HepG2 (cell line): ENCODE measurements around the gene DNAJA2. TPM values are rescaled to one million over a fixed set of nuclear protein-coding genes. Genes with fewer than 3 reads are reported as not detected.

Experiments
- DNMT3B ChIP-seq: conservative IDR thresholded peaks from 2 replicates; pipeline ENCODE4 v1.6.1; 2016; ENCODE audit warnings: missing biosample characterization, control low read depth
- DR1 ChIP-seq: sonication (generic); formaldehyde crosslinking; IDR thresholded peaks from 2 replicates; pipeline ENCODE4 v1.8.0; 2021; ENCODE audit warnings: mild to moderate bottlenecking, missing genetic modification reagents, inconsistent platforms
- FOXC1 ChIP-seq: sonication (generic); formaldehyde crosslinking; IDR thresholded peaks from 2 replicates; pipeline ENCODE4 v1.8.0; 2022; ENCODE audit warnings: mild to moderate bottlenecking, missing genetic modification reagents, borderline replicate concordance
- GATAD2A ChIP-seq: IDR thresholded peaks from 2 replicates; pipeline ENCODE4 v1.6.1; 2016
- HOMEZ ChIP-seq: IDR thresholded peaks from 2 replicates; pipeline ENCODE4 v1.6.1; 2016; ENCODE audit warnings: low read depth
- MIXL1 ChIP-seq: IDR thresholded peaks from 2 replicates; pipeline ENCODE4 v1.6.1; 2016
- MTA3 ChIP-seq: sonication (generic); formaldehyde crosslinking; IDR thresholded peaks from 2 replicates; pipeline ENCODE4 v1.4.0; 2020; ENCODE audit warnings: missing genetic modification reagents
- NR3C1 ChIP-seq: sonication (generic); formaldehyde crosslinking; IDR thresholded peaks from 2 replicates; pipeline ENCODE4 v1.4.0; 2020; ENCODE audit warnings: missing genetic modification reagents
- PHF8 ChIP-seq: sonication (generic); formaldehyde crosslinking; IDR thresholded peaks from 2 replicates; pipeline ENCODE4 v1.5.0; 2020; ENCODE audit warnings: missing genetic modification reagents
- POLR2AphosphoS2 ChIP-seq: IDR thresholded peaks from 2 replicates; pipeline ENCODE4 v1.6.1; 2011; ENCODE audit warnings: low read depth, low read length, improper control_type of control experiment
- RARA ChIP-seq: IDR thresholded peaks from 2 replicates; pipeline ENCODE4 v1.6.1; 2016; ENCODE audit warnings: missing genetic modification reagents, missing compliant biosample characterization
- RXRB ChIP-seq: IDR thresholded peaks from 2 replicates; pipeline ENCODE4 v1.6.1; 2016; ENCODE audit warnings: borderline replicate concordance, missing genetic modification reagents, missing compliant biosample characterization
- SMAD9 ChIP-seq: sonication (generic); formaldehyde crosslinking; IDR thresholded peaks from 2 replicates; pipeline ENCODE4 v1.5.1; 2020; ENCODE audit warnings: mild to moderate bottlenecking, missing genetic modification reagents
- SMC3 ChIP-seq: IDR thresholded peaks from 2 replicates; pipeline ENCODE4 v1.6.1; 2011; ENCODE audit warnings: low read length, improper control_type of control experiment
- SMYD3 ChIP-seq: sonication (generic); formaldehyde crosslinking; IDR thresholded peaks from 2 replicates; pipeline ENCODE4 v1.8.1; 2023; ENCODE audit warnings: mild to moderate bottlenecking, missing genetic modification reagents
- SRSF9 ChIP-seq: fragments of 200-400 bp; formaldehyde crosslinking; IDR thresholded peaks from 2 replicates; pipeline ENCODE4 v1.6.1; 2018; ENCODE audit warnings: borderline replicate concordance, mild to moderate bottlenecking, low read depth, low read length; ENCODE audit not compliant: insufficient read depth, poor library complexity, severe bottlenecking
- ZNF30 ChIP-seq: sonication (generic); formaldehyde crosslinking; IDR thresholded peaks from 2 replicates; pipeline ENCODE4 v1.5.0; 2020; ENCODE audit warnings: mild to moderate bottlenecking, missing genetic modification reagents
- ZNF335 ChIP-seq: sonication (generic); formaldehyde crosslinking; IDR thresholded peaks from 2 replicates; pipeline ENCODE4 v1.4.0; 2020; ENCODE audit warnings: missing genetic modification reagents
- ZNF34 ChIP-seq: sonication (generic); formaldehyde crosslinking; IDR thresholded peaks from 2 replicates; pipeline ENCODE4 v1.4.0; 2020; ENCODE audit warnings: mild to moderate bottlenecking, missing genetic modification reagents, borderline replicate concordance
- ZNF441 ChIP-seq: sonication (generic); formaldehyde crosslinking; IDR thresholded peaks from 2 replicates; pipeline ENCODE4 v1.7.0; 2021; ENCODE audit warnings: missing genetic modification reagents, borderline replicate concordance
- ZNF746 ChIP-seq: sonication (generic); formaldehyde crosslinking; IDR thresholded peaks from 2 replicates; pipeline ENCODE4 v1.8.0; 2022; ENCODE audit warnings: mild to moderate bottlenecking, missing genetic modification reagents
- ZNF773 ChIP-seq: sonication (generic); formaldehyde crosslinking; IDR thresholded peaks from 2 replicates; pipeline ENCODE4 v1.4.0; 2020; ENCODE audit warnings: missing genetic modification reagents, borderline replicate concordance
- ZNF792 ChIP-seq: IDR thresholded peaks from 2 replicates; pipeline ENCODE4 v1.6.1; 2016
- ZNF883 ChIP-seq: sonication (generic); formaldehyde crosslinking; IDR thresholded peaks from 2 replicates; pipeline ENCODE4 v1.5.1; 2020; ENCODE audit warnings: mild to moderate bottlenecking, missing genetic modification reagents; ENCODE audit errors: not compliant biosample characterization
- polyA plus RNA-seq, 8 experiments: library from polyadenylated mRNA; depleted of rRNA in 3 of 8; stranded (reverse) in 7 of 8; unstranded in 1 of 8; fragments of >200 nt; fragmentation: Illumina TruSeq in 4 of 8; extraction: Trizol in 4 of 8; gene quantifications; 2 replicates each; pipeline versions ENCODE4 v1.2.1 to v1.2.3, GENCODE V29; 2011 to 2016; ENCODE audit warnings: low read depth in 4 of 8, missing spikeins in 1 of 8, mixed read lengths in 1 of 8; ENCODE audit not compliant: insufficient read depth in 1 of 8
- total RNA-seq, 5 experiments: library from RNA; depleted of rRNA; stranded (reverse); fragments of >200 nt; fragmentation: Illumina TruSeq; extraction: Trizol; gene quantifications; 2 replicates each; pipeline ENCODE4 v1.2.3, GENCODE V29; 2016; ENCODE audit warnings: low read depth in 1 of 5
- TF ChIP-seq, protein P1 (sequence below): sonication (generic); formaldehyde crosslinking; IDR thresholded peaks from 2 replicates; pipeline ENCODE4 v1.5.0; 2020; ENCODE audit warnings: mild to moderate bottlenecking, missing genetic modification reagents, borderline replicate concordance
- TF ChIP-seq, protein P2 (sequence below): sonication (generic); formaldehyde crosslinking; IDR thresholded peaks from 2 replicates; pipeline ENCODE4 v1.4.0; 2020; ENCODE audit warnings: missing genetic modification reagents, borderline replicate concordance

Gene DNAJA2
- total and polyA plus RNA-seq, 2 of the 13 experiments (the other 11 are each of a cell fraction or from before 2014, with no cell fraction given), result 25.4 to 176 TPM

GRCh38 chr16:46948548-46949166 lies 24.8 kb downstream of the DNAJA2 start (continued):
- TF ChIP-seq PHF8, result no peak; the same call in 1 of the 2 replicates
- TF ChIP-seq ZNF773, result no peak
- TF ChIP-seq SMAD9 (CRISPR knock-in tag), result no peak
- TF ChIP-seq, protein P1, sequence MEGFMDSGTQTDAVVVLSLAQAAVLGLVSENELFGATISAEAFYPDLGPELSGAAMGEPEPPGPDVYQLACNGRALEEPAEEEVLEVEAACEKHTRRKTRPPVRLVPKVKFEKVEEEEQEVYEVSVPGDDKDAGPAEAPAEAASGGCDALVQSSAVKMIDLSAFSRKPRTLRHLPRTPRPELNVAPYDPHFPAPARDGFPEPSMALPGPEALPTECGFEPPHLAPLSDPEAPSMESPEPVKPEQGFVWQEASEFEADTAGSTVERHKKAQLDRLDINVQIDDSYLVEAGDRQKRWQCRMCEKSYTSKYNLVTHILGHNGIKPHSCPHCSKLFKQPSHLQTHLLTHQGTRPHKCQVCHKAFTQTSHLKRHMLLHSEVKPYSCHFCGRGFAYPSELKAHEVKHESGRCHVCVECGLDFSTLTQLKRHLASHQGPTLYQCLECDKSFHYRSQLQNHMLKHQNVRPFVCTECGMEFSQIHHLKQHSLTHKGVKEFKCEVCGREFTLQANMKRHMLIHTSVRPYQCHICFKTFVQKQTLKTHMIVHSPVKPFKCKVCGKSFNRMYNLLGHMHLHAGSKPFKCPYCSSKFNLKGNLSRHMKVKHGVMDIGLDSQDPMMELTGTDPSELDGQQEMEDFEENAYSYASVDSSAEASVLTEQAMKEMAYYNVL (CRISPR knock-in tag), result 0 out of 2 replicates have a peak, but pooled peaks have one; percentile 70
- TF ChIP-seq ZNF34 (CRISPR knock-in tag), result no peak
- no peak for TF ChIP-seq ZNF792
- TF ChIP-seq MTA3 (CRISPR knock-in tag), result no peak
- peak; percentile 76 for TF ChIP-seq GATAD2A (CRISPR knock-in tag)
- no peak for TF ChIP-seq NR3C1 (CRISPR knock-in tag)
- no peak for TF ChIP-seq DR1 (CRISPR knock-in tag)
- no peak for TF ChIP-seq SRSF9
- TF ChIP-seq HOMEZ (CRISPR knock-in tag), result peak; percentile 80; the same call in 1 of the 2 replicates
- no peak for TF ChIP-seq FOXC1 (CRISPR knock-in tag)
- TF ChIP-seq POLR2AphosphoS2, result no peak
- peak; percentile 46 for TF ChIP-seq ZNF883 (CRISPR knock-in tag)
- TF ChIP-seq MIXL1 (CRISPR knock-in tag), result peak; percentile 50; the same call in 1 of the 2 replicates
- TF ChIP-seq ZNF441 (CRISPR knock-in tag), result no peak; the same call in 1 of the 2 replicates
- TF ChIP-seq DNMT3B, result no peak
- 0 out of 2 replicates have a peak, but pooled peaks have one; percentile 51 for TF ChIP-seq SMYD3 (CRISPR knock-in tag)
- no peak for TF ChIP-seq SMC3
- peak; percentile 61 for TF ChIP-seq RARA
- no peak for TF ChIP-seq ZNF30 (CRISPR knock-in tag)
- TF ChIP-seq, protein P2, sequence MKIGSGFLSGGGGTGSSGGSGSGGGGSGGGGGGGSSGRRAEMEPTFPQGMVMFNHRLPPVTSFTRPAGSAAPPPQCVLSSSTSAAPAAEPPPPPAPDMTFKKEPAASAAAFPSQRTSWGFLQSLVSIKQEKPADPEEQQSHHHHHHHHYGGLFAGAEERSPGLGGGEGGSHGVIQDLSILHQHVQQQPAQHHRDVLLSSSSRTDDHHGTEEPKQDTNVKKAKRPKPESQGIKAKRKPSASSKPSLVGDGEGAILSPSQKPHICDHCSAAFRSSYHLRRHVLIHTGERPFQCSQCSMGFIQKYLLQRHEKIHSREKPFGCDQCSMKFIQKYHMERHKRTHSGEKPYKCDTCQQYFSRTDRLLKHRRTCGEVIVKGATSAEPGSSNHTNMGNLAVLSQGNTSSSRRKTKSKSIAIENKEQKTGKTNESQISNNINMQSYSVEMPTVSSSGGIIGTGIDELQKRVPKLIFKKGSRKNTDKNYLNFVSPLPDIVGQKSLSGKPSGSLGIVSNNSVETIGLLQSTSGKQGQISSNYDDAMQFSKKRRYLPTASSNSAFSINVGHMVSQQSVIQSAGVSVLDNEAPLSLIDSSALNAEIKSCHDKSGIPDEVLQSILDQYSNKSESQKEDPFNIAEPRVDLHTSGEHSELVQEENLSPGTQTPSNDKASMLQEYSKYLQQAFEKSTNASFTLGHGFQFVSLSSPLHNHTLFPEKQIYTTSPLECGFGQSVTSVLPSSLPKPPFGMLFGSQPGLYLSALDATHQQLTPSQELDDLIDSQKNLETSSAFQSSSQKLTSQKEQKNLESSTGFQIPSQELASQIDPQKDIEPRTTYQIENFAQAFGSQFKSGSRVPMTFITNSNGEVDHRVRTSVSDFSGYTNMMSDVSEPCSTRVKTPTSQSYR (CRISPR knock-in tag), result peak; percentile 30; the same call in 1 of the 2 replicates
- TF ChIP-seq ZNF335 (CRISPR knock-in tag), result 0 out of 2 replicates have a peak, but pooled peaks have one; percentile 21
- TF ChIP-seq RXRB, result peak; percentile 41
- no peak for TF ChIP-seq ZNF746
